HG03045 (cell line): ENCODE measurements around the gene THAP2.

Experiments used
- ATAC-seq: cut with Tn5 transposase; IDR thresholded peaks from one replicate; pipeline ENCODE4 v1.9.1; 2021; ENCODE audit warnings: mild to moderate bottlenecking, moderate library complexity; ENCODE audit not compliant: unreplicated experiment

Gene THAP2

GRCh38 chr12:71663561-71664410 is at the start of gene THAP2, which contains the start of gene ZFC3H1:
TSS of gene THAP2 (plus strand) at chr12:71664301. CDS start at chr12:71664510, 209 bp downstream.
TSS of gene ZFC3H1 (minus strand) at chr12:71663848. CDS start at chr12:71663610, 238 bp downstream.
- ATAC-seq = peak; percentile 85

GRCh38 chr12:71621938-71622337 is 42.2 kb upstream of the THAP2 start:
- no peak for ATAC-seq

- ATAC-seq = no peak
Observed at GRCh38 chr12:71625476-71625875, 38.6 kb upstream of the THAP2 start.

GRCh38 chr12:71626098-71626497 is 38.0 kb upstream of the THAP2 start:
- ATAC-seq = no peak

GRCh38 chr12:71626768-71627167 is 37.3 kb upstream of the THAP2 start:
- no peak for ATAC-seq

- ATAC-seq = no peak
Observed at GRCh38 chr12:71627438-71628002, 36.6 kb upstream of the THAP2 start.

- ATAC-seq = no peak
Observed at GRCh38 chr12:71636704-71637115, 27.4 kb upstream of the THAP2 start.

- ATAC-seq = no peak
Observed at GRCh38 chr12:71638499-71638898, 25.6 kb upstream of the THAP2 start.

- no peak for ATAC-seq
Observed at GRCh38 chr12:71639341-71639760, 24.8 kb upstream of the THAP2 start.

- ATAC-seq = no peak
Observed at GRCh38 chr12:71640316-71640715, 23.8 kb upstream of the THAP2 start.

GRCh38 chr12:71641390-71641789 is 22.7 kb upstream of the THAP2 start:
- no peak for ATAC-seq

GRCh38 chr12:71642264-71642663 is 21.8 kb upstream of the THAP2 start:
- no peak for ATAC-seq

GRCh38 chr12:71645268-71645667 is 18.8 kb upstream of the THAP2 start:
- ATAC-seq = no peak

- ATAC-seq = no peak
Observed at GRCh38 chr12:71646512-71646911, 17.6 kb upstream of the THAP2 start.

GRCh38 chr12:71648537-71648936 is 15.6 kb upstream of the THAP2 start:
- no peak for ATAC-seq

GRCh38 chr12:71649401-71649800 is 14.7 kb upstream of the THAP2 start:
- no peak for ATAC-seq

GRCh38 chr12:71652656-71653055 is 11.4 kb upstream of the THAP2 start:
- no peak for ATAC-seq

- ATAC-seq = no peak
Observed at GRCh38 chr12:71653137-71653536, 11.0 kb upstream of the THAP2 start.

- ATAC-seq = no peak
Observed at GRCh38 chr12:71654200-71654599, 9.9 kb upstream of the THAP2 start.

- ATAC-seq = no peak
Observed at GRCh38 chr12:71655495-71655894, 8.6 kb upstream of the THAP2 start.

GRCh38 chr12:71655907-71656306 is 8.2 kb upstream of the THAP2 start:
- no peak for ATAC-seq

GRCh38 chr12:71656740-71657139 is 7.4 kb upstream of the THAP2 start:
- no peak for ATAC-seq
